ENCODE results near the gene ASB13.

ASB13 gene

DNA sequence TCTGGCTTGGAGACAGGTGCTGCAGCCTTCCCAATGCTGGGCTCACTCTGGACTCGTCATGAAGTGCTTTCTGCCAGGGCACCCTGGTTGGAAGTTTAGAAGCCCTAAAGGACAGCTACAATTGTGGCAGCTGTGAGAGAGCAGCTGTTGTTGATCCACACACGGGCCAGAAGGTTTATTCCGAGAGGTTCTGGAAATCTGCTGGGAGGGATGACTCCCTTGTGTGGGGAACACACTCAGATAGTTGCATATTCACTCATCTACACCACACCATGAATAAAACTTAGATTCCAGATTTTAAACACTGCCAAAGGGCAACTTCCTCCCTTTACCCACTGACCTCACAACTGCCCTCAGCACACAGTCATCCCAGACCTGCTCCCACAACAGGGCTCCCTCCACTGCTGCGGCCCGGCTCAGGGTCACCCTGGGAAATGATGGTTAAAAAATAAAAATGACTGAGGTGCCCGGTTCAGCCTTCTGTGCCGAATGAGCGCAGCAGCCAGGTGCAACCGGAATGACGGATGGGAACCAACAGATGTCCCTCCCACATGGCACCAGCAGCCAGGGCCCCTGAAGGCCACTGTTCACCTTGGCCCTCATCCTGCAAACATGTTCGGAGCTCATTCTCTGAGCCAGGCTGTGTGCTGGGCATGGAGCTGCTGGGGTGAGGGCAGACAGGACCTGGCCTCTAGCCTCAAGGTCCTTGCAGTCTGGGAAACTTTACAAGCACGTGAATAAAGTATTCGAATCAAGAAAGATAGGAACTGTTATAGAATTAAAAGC is 40.2 kb downstream of the ASB13 start:
- in situ Hi-C loops (cut with MboI; ENCODE audit: low sequenced_read_pairs) = no loop called here

DNA sequence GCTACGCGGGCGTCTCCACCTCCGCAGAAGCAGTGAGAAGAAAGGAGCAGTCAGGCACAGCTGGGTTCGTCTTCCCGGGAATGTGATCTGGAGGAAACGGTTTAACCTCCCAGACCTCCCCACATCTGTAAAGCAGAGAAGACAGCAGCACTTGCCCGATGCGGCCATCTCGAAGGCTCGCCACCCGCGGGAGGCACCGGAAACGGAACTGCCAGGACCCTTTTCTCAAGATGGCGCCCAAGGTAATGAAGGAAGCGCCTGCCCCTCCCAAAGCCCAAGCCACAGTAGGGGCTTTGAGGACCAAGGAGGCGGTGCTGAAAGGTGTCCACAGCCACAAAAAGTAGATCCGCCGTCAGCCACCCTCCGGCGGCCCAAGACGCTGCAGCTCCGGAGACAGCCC is 41.7 kb downstream of the ASB13 start:
- in situ Hi-C loops (cut with MboI; ENCODE audit: low sequenced_read_pairs) = loop anchor here (25.0 kb wide), 1 partner anchor 787 kb away; the partner anchor contains the start of gene AKR1E2

- in situ Hi-C loops (cut with MboI; ENCODE audit: low sequenced_read_pairs) = loop anchor here (25.0 kb wide), 1 partner anchor 786 kb away; the partner anchor contains the start of gene AKR1E2
Measured at GRCh38 chr10:5623081-5623748, 43.2 kb downstream of the ASB13 start.

GRCh38 chr10:5622186-5622960 is 44.0 kb downstream of the ASB13 start:
- in situ Hi-C loops (cut with MboI; ENCODE audit: low sequenced_read_pairs) = loop anchor here (25.0 kb wide), 1 partner anchor 785 kb away; the partner anchor contains the start of gene AKR1E2

- in situ Hi-C loops (cut with MboI; ENCODE audit: low sequenced_read_pairs) = loop anchor here (25.0 kb wide), 1 partner anchor 784 kb away; the partner anchor contains the start of gene AKR1E2
Measured at GRCh38 chr10:5621371-5621770, 45.0 kb downstream of the ASB13 start.

- in situ Hi-C loops (cut with MboI; ENCODE audit: low sequenced_read_pairs) = loop anchor here (25.0 kb wide), 1 partner anchor 784 kb away; the partner anchor contains the start of gene AKR1E2
Measured at GRCh38 chr10:5620966-5621365, 45.4 kb downstream of the ASB13 start.

GRCh38 chr10:5620223-5620721 is 46.1 kb downstream of the ASB13 start:
- in situ Hi-C loops (cut with MboI; ENCODE audit: low sequenced_read_pairs) = loop anchor here (25.0 kb wide), 1 partner anchor 783 kb away; the partner anchor contains the start of gene AKR1E2

GRCh38 chr10:5619362-5620211 is 46.8 kb downstream of the ASB13 start:
- in situ Hi-C loops (cut with MboI; ENCODE audit: low sequenced_read_pairs) = loop anchor here (25.0 kb wide), 1 partner anchor 782 kb away; the partner anchor contains the start of gene AKR1E2

GRCh38 chr10:5618829-5619228 is 47.6 kb downstream of the ASB13 start:
- in situ Hi-C loops (cut with MboI; ENCODE audit: low sequenced_read_pairs) = loop anchor here (25.0 kb wide), 1 partner anchor 782 kb away; the partner anchor contains the start of gene AKR1E2

DNA sequence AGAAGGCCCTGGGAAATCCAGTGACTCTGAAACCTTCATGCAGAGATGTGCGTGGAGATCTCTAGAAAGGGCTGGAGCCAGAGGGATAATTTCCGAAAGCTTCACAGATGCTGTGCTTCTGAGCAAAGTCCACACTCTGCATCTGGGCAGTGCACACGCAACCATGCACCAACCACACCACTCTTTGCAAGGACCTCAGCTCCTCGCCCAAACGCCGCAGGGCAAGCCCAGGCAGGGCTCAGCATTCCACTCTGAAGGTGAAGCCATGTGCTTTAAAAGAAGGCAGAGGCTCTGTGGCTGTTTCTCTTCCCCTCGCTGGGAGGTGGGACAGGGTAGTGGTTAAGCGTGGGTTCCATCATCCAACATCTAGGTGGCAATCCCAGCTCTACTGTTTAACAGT is 48.4 kb downstream of the ASB13 start:
- in situ Hi-C loops (cut with MboI; ENCODE audit: low sequenced_read_pairs) = loop anchor here (25.0 kb wide), 1 partner anchor 781 kb away; the partner anchor contains the start of gene AKR1E2

DNA sequence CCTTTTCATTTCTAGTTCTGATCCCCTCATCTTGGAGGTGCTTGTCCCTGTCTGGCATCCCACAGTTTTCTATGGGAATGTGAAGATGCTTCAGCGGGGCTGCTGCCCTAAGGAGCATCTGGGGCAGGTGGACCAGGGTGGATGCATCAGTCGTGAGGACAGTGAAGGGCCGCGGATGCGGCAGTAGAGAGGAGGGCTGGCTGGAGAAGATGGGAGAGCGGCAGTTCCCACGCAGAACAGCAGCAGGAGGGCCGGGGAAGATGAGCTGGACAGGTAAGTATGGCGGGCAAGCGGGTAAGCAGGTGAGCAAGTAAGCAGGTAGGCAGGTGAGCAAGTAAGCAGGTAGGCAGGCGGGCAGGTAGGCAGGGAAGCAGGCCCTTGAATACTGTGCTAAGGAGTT is 48.9 kb downstream of the ASB13 start:
- in situ Hi-C loops (cut with MboI; ENCODE audit: low sequenced_read_pairs) = loop anchor here (25.0 kb wide), 1 partner anchor 780 kb away; the partner anchor contains the start of gene AKR1E2

DNA sequence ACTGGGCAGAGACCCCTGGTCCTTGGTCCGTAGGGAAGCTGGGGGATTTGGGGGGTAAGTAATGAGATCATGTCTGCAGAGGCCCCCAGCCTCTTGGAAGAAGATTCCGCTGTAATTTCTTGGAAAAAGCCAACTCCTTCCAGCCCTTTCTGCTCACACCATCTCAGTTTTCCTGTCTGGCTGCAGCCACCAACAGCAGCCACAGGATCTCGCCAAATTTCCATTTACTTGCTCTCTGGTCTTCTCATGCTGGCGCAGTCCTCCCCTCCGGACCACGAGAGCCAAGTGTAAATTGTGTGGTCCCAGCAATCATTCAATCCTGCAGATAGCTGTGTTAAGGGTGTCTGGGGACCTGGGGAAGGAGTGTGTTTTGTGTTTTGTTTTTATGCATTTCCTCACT is 49.6 kb downstream of the ASB13 start:
- in situ Hi-C loops (cut with MboI; ENCODE audit: low sequenced_read_pairs) = loop anchor here (25.0 kb wide), 1 partner anchor 780 kb away; the partner anchor contains the start of gene AKR1E2

GRCh38 chr10:5616046-5616445 is 50.3 kb downstream of the ASB13 start:
- in situ Hi-C loops (cut with MboI; ENCODE audit: low sequenced_read_pairs) = loop anchor here (25.0 kb wide), 1 partner anchor 779 kb away; the partner anchor contains the start of gene AKR1E2

DNA sequence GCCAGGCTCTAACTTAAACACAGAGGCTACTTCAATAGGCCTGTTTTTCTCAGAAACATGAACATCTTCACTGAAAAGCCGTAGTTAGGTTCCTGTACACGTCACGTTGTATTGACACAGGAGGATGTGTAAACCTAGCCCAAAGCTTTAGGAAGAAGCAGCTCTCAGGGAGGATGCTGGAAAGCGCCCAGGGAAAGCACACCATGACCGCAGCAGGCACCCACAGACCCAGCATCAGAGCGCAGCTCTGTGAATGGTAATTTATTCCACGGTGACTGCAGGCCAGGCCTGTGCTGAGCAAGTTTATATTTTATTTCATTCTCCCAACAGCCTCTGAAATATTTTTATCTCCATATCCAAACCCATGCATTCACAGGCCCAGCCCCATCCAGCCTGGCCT is 51.1 kb downstream of the ASB13 start:
- in situ Hi-C loops (cut with MboI; ENCODE audit: low sequenced_read_pairs) = loop anchor here (25.0 kb wide), 1 partner anchor 778 kb away; the partner anchor contains the start of gene AKR1E2

DNA sequence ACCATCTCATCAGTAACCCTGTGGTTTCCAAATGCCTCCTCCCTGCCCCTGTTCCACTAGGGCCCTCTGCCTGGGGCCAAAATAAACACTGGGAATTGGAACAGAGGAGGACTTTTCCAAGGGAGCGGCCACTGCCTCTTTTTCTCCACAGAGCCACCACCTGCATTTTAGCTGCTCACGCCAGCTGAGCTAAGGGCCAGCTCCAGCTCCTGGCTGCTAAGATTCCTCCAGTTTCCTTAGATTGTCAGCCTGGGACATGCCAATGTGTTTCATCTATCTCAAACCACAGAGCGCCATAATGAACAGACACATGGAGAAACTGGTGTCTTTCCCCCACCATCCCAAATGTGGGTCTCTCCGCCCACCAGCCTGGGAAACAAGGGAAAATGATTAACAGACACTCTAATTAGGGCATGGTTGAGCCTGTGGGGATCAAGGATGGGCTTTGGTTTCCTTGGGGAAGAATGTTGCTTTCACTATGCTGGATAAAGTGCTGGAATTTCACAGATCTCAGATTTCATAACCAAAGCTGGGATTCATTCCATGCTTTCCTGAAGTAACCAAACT is 52.2 kb downstream of the ASB13 start:
- in situ Hi-C loops (cut with MboI; ENCODE audit: low sequenced_read_pairs) = loop anchor here (25.0 kb wide), 1 partner anchor 777 kb away; the partner anchor contains the start of gene AKR1E2

DNA sequence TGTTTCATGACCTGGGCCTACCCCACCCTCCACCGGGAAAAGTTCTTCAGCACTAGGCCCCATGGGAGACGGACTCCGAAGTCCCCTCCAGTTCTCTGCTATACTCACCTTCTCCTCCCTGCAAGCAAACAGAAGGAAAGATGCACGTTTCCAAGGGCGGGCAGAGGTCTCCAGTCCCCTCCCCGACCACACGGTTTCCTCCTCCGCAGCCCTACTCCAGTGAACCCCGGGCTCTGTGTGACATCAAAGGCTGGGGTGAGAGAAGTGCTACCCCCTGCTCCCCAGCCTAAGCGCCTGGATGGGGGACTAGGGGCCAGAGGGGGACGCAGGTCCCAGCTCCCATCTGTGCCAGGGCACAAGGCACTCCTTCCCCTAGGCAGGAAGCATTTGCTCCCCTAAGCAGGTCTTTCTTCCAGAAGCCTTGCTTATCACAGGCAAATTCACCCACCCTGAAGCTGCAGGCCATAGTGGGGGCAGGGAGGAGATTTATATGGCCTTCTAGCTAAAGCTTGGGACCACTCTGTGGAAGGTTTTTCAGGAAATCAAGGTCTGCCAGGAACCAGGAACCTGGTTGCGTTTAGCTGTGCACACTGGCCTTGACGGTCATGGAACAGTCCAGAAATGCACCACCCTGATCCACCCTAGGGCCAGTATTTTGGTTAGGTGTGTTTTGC is 52.8 kb downstream of the ASB13 start:
- in situ Hi-C loops (cut with MboI; ENCODE audit: low sequenced_read_pairs) = loop anchor here (25.0 kb wide), 1 partner anchor 776 kb away; the partner anchor contains the start of gene AKR1E2

- in situ Hi-C loops (cut with MboI; ENCODE audit: low sequenced_read_pairs) = loop anchor here (25.0 kb wide), 1 partner anchor 775 kb away; the partner anchor contains the start of gene AKR1E2
Measured at GRCh38 chr10:5611899-5612680, 54.3 kb downstream of the ASB13 start.
